ENCODE measurements around the gene UBAP2L. TPM values are rescaled to one million over a fixed set of nuclear protein-coding genes. Genes with fewer than 3 reads are reported as not detected.

The UBAP2L gene
- total and polyA plus RNA-seq, 2 experiments from 2014 or later, result 98.5 to 157 TPM

DNA sequence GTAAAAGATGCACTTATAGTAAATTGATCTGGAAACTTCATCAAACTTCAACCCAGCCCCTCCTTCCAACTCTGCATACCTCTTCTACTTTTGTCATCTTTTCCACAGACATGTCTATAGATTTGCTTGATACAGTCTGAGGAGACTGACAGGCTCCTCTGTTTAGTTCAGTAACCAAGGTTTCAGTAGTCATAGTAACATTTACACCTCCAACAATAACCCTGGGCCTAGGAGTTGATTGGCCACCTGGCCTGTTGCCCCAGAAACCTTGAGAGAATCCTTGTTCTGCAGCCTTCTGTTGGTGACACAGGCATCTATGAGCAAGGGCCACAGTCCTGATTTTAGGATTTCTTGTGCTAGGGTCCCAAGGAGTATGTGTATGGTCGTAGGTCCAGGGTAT is 14.6 kb upstream of the UBAP2L start, which contains the start of gene CFAP141:
Gene CFAP141, minus strand, starts transcription at position 138 of the 400 bp plus-strand sequence. Its CDS starts 26 bp downstream, at position 112.
- Histone ChIP-seq H2AFZ (no peak within 1 kb of the TSS), H3K36me3 (ENCODE audit: insufficient read depth) (peaks cover 20% of the 10 kb centered on the region), H3K27ac (ENCODE audit: low read depth) (peak within 1 kb of the TSS; percentile 77; the same call in 1 of the 2 replicates), H3F3A (replicated peaks; ENCODE audit: low read depth) (peaks cover 7% of the 10 kb centered on the region; the same call in 1 of the 2 replicates), H4K20me1 (replicated peaks; ENCODE audit: insufficient read depth) (peaks cover 9% of the 10 kb centered on the region; the same call in 1 of the 2 replicates), H3K27me3 (ENCODE audit: insufficient read depth) (no peaks in the 10 kb centered on the region), H3K4me2 (no peak within 1 kb of the TSS), H3K4me3 (no peak within 1 kb of the TSS), H3K79me2 (replicated peaks; ENCODE audit: insufficient read depth) (no peaks in the 10 kb centered on the region), H3K4me1 (ENCODE audit: insufficient read depth) (no peaks in the 10 kb centered on the region), H3K9me2 (ENCODE audit: insufficient read depth) (no peaks in the 10 kb centered on the region)
- peak; percentile 38; the same call in 1 of the 3 replicates for ATAC-seq
- no peaks in the 10 kb centered on the region for H3K4me1 Mint-ChIP-seq
- DNase-seq (ENCODE audit: low spot score), result peak; percentile 33
- peak within 1 kb of the TSS; percentile 64; the same call in 1 of the 2 replicates for H3K27ac Mint-ChIP-seq
- peaks cover 4% of the 10 kb centered on the region for H3K27me3 Mint-ChIP-seq (ENCODE audit: insufficient read depth, low read depth, poor library complexity)
- peaks cover 44% of the 10 kb centered on the region for H3K36me3 Mint-ChIP-seq (ENCODE audit: low read depth)
- no peak within 1 kb of the TSS for H3K4me3 Mint-ChIP-seq
- TF ChIP-seq POLR2AphosphoS5 (IDR thresholded peaks at IDR 0.05; ENCODE audit: low read depth), result no peak
- TF ChIP-seq ZNF462 (CRISPR knock-in tag; IDR thresholded peaks at IDR 0.05), result no peak
- TF ChIP-seq CTCF (conservative IDR thresholded peaks at IDR 0.05; ENCODE audit: low read depth in 2 of 2), result no peak
- no peak for TF ChIP-seq NANOG (IDR thresholded peaks at IDR 0.05; ENCODE audit: borderline replicate concordance)
- TF ChIP-seq, protein P1, sequence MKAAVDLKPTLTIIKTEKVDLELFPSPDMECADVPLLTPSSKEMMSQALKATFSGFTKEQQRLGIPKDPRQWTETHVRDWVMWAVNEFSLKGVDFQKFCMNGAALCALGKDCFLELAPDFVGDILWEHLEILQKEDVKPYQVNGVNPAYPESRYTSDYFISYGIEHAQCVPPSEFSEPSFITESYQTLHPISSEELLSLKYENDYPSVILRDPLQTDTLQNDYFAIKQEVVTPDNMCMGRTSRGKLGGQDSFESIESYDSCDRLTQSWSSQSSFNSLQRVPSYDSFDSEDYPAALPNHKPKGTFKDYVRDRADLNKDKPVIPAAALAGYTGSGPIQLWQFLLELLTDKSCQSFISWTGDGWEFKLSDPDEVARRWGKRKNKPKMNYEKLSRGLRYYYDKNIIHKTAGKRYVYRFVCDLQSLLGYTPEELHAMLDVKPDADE (IDR thresholded peaks at IDR 0.05), result no peak
- no peak for TF ChIP-seq ZNF331 (CRISPR knock-in tag; IDR thresholded peaks at IDR 0.05; ENCODE audit: low read depth)
- TF ChIP-seq CREB1 (CRISPR knock-in tag; IDR thresholded peaks at IDR 0.05; ENCODE audit: low read depth), result no peak
- TF ChIP-seq EZH2phosphoT487 (IDR thresholded peaks at IDR 0.05; ENCODE audit: unreplicated experiment), result no peak
- no peak for TF ChIP-seq EZH2 (IDR thresholded peaks at IDR 0.05; ENCODE audit: low read depth, unreplicated experiment)
- no peak for TF ChIP-seq REST (IDR thresholded peaks at IDR 0.05; ENCODE audit: unreplicated experiment)
- no peak for TF ChIP-seq JUNB (IDR thresholded peaks at IDR 0.05; ENCODE audit: unreplicated experiment)
- no peak for TF ChIP-seq ZNF114 (CRISPR knock-in tag; IDR thresholded peaks at IDR 0.05)
- no peak for TF ChIP-seq STAT1 (IDR thresholded peaks at IDR 0.05; ENCODE audit: unreplicated experiment)
- H3K9me3 Mint-ChIP-seq, result no peaks in the 10 kb centered on the region

All from GM23338 (cell line).